ENCODE results near the gene CALR3.

The CALR3 gene

GRCh38 chr19:16530540-16531379, 34.8 kb upstream of the CALR3 start:
- TF ChIP-seq TCF12 (IDR thresholded peaks at IDR 0.05; ENCODE audit: low read depth) (no peak), EGR1 (IDR thresholded peaks at IDR 0.05) (no peak), TAF1 (IDR thresholded peaks at IDR 0.05; ENCODE audit: low read depth) (no peak), CEBPB (IDR thresholded peaks at IDR 0.05) (no peak), YY1 (IDR thresholded peaks at IDR 0.05; ENCODE audit: low read depth) (no peak), CREB1 (IDR thresholded peaks at IDR 0.05; ENCODE audit: low read depth) (no peak), FOXM1 (IDR thresholded peaks at IDR 0.05; ENCODE audit: borderline replicate concordance, low read depth) (no peak)
- TF ChIP-seq, protein P1, sequence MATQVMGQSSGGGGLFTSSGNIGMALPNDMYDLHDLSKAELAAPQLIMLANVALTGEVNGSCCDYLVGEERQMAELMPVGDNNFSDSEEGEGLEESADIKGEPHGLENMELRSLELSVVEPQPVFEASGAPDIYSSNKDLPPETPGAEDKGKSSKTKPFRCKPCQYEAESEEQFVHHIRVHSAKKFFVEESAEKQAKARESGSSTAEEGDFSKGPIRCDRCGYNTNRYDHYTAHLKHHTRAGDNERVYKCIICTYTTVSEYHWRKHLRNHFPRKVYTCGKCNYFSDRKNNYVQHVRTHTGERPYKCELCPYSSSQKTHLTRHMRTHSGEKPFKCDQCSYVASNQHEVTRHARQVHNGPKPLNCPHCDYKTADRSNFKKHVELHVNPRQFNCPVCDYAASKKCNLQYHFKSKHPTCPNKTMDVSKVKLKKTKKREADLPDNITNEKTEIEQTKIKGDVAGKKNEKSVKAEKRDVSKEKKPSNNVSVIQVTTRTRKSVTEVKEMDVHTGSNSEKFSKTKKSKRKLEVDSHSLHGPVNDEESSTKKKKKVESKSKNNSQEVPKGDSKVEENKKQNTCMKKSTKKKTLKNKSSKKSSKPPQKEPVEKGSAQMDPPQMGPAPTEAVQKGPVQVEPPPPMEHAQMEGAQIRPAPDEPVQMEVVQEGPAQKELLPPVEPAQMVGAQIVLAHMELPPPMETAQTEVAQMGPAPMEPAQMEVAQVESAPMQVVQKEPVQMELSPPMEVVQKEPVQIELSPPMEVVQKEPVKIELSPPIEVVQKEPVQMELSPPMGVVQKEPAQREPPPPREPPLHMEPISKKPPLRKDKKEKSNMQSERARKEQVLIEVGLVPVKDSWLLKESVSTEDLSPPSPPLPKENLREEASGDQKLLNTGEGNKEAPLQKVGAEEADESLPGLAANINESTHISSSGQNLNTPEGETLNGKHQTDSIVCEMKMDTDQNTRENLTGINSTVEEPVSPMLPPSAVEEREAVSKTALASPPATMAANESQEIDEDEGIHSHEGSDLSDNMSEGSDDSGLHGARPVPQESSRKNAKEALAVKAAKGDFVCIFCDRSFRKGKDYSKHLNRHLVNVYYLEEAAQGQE (IDR thresholded peaks at IDR 0.05; ENCODE audit: low read depth): no peak
- TF ChIP-seq, protein P2, sequence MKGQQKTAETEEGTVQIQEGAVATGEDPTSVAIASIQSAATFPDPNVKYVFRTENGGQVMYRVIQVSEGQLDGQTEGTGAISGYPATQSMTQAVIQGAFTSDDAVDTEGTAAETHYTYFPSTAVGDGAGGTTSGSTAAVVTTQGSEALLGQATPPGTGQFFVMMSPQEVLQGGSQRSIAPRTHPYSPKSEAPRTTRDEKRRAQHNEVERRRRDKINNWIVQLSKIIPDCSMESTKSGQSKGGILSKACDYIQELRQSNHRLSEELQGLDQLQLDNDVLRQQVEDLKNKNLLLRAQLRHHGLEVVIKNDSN (IDR thresholded peaks at IDR 0.05): no peak

DNA sequence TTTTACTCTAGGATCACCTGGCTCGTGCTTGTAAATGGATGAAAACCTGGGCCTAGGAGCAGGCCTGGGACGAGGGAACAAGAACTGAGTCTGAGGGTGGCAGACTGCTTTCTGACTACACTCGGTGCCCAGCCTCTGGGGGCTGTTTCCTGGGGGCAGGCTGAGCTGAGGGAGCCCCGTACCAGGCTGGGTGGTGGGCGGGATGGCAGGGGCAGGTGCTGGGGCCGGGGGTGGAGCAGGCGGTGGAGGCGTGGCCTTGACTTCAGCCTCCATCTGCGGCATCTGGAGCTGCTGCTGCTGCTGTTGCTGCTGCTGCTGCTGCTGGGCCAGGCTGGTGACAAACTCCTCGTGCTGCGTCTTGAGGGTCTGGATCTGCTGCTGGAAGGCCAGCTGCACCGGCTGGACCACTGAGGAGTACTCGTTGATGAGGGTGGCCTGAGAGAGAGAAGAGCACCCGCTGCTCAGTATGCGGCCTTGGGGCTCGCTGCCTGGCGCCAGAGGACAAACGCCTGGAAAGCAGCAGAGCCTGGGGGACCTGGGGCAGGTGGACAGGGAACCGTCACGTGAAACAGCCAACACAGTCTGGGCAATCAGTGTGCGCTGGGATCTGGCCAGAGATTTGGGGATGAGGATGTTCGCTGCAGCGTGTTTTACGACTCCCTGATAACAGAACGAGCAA, 33.6 kb upstream of the CALR3 start:
- TF ChIP-seq RAD21 (IDR thresholded peaks at IDR 0.05; ENCODE audit: low read depth) (no peak), EP300 (IDR thresholded peaks at IDR 0.05; ENCODE audit: borderline replicate concordance) (no peak), FOXM1 (IDR thresholded peaks at IDR 0.05; ENCODE audit: borderline replicate concordance, low read depth) (no peak), MAX (IDR thresholded peaks at IDR 0.05) (no peak), CREB1 (IDR thresholded peaks at IDR 0.05; ENCODE audit: low read depth) (no peak), EGR1 (IDR thresholded peaks at IDR 0.05) (no peak), ZBTB7A (IDR thresholded peaks at IDR 0.05; ENCODE audit: low read depth) (no peak), TEAD4 (IDR thresholded peaks at IDR 0.05) (no peak)
- TF ChIP-seq, protein P1 (IDR thresholded peaks at IDR 0.05; ENCODE audit: low read depth): no peak

- no peak for TF ChIP-seq TAF1 (IDR thresholded peaks at IDR 0.05; ENCODE audit: low read depth)
- TF ChIP-seq RAD21 (IDR thresholded peaks at IDR 0.05; ENCODE audit: low read depth): peak; percentile 35
- no peak for TF ChIP-seq CEBPB (IDR thresholded peaks at IDR 0.05)
- no peak for TF ChIP-seq ZBTB7A (IDR thresholded peaks at IDR 0.05; ENCODE audit: low read depth)
Measured at GRCh38 chr19:16527971-16528521, 32.1 kb upstream of the CALR3 start.

DNA sequence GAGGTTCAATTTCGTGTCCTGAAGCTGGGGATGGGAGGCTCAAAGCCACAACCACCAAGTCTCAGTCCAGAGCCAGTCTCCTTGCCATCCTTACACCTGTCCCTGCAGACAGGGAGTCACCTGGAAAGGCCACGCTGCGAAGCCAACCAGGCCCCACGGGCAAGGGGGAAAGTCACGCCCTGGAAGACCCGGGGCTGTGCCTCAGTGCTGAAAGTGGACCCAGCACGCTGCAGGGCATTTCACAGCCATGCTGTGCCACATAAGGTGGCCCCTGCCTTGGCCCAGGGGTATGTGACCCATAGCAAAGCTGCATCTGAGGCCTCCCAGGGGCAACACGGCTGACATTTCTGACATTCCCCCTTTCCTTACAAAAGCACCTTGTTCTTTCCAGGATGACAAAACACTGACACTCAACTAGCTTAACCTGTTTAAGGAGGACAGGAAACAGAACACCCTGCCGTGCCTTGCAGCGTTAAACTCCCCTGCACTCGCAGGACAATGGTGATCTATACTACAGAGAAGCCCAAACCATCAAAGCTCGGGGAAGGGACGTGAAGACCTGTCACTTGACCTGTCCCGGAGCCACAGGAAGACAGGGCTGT, 31.5 kb upstream of the CALR3 start:
- TF ChIP-seq MAX (IDR thresholded peaks at IDR 0.05): no peak
- TF ChIP-seq, protein P1 (IDR thresholded peaks at IDR 0.05; ENCODE audit: low read depth): no peak
- 0 out of 2 replicates have a peak, but pooled peaks have one; percentile 32 for TF ChIP-seq TEAD4 (IDR thresholded peaks at IDR 0.05)
